ENCODE results near the gene SRA1.
"Not testable (repeated sequence)": the region's sequence is repeated elsewhere in the genome, so short reads cannot be mapped to it uniquely, and the experiment has no call there.

Gene SRA1

GRCh38 chr5:140557136-140557805, at the start of gene SRA1:
SRA1 (minus strand) TSS chr5:140557473; CDS start chr5:140557452, 21 bp downstream.
- no peaks in the 10 kb centered on the region for H3K9me3 ChIP-seq (ENCODE audit: severe bottlenecking)
- H3K4me3 ChIP-seq (ENCODE audit: low read depth, low read length) = peak within 1 kb of the TSS; percentile 83
- no peaks in the 10 kb centered on the region for H3K27me3 ChIP-seq (ENCODE audit: insufficient read depth, low read depth, severe bottlenecking)
- no peak for TF ChIP-seq CTCF (IDR thresholded peaks at IDR 0.05; ENCODE audit: low read depth, low read length)
- peak; percentile 92 for DNase-seq
- H3K27ac ChIP-seq = peak within 1 kb of the TSS; percentile 87
- peaks cover 35% of the 10 kb centered on the region for H3K36me3 ChIP-seq

GRCh38 chr5:140607031-140607430, 49.8 kb upstream of the SRA1 start:
- no peak for DNase-seq
- no peak overlapping the region for H3K4me3 ChIP-seq (ENCODE audit: low read depth, low read length)
- H3K9me3 ChIP-seq (ENCODE audit: severe bottlenecking) = no peaks in the 10 kb centered on the region
- TF ChIP-seq CTCF (IDR thresholded peaks at IDR 0.05; ENCODE audit: low read depth, low read length) = no peak
- H3K27ac ChIP-seq = no peak overlapping the region
- H3K27me3 ChIP-seq (ENCODE audit: insufficient read depth, low read depth, severe bottlenecking) = no peaks in the 10 kb centered on the region
- no peaks in the 10 kb centered on the region for H3K36me3 ChIP-seq

GRCh38 chr5:140605879-140606278, 48.6 kb upstream of the SRA1 start:
- H3K4me3 ChIP-seq (ENCODE audit: low read depth, low read length) = no peak overlapping the region
- H3K9me3 ChIP-seq (ENCODE audit: severe bottlenecking) = no peaks in the 10 kb centered on the region
- H3K27ac ChIP-seq = no peak overlapping the region
- no peak for DNase-seq
- no peak for TF ChIP-seq CTCF (IDR thresholded peaks at IDR 0.05; ENCODE audit: low read depth, low read length)
- no peaks in the 10 kb centered on the region for H3K36me3 ChIP-seq
- H3K27me3 ChIP-seq (ENCODE audit: insufficient read depth, low read depth, severe bottlenecking) = no peaks in the 10 kb centered on the region

- H3K27me3 ChIP-seq (ENCODE audit: insufficient read depth, low read depth, severe bottlenecking) = no peaks in the 10 kb centered on the region
- H3K36me3 ChIP-seq = no peaks in the 10 kb centered on the region
- no peak overlapping the region for H3K27ac ChIP-seq
- no peak overlapping the region for H3K4me3 ChIP-seq (ENCODE audit: low read depth, low read length)
- no peak for TF ChIP-seq CTCF (IDR thresholded peaks at IDR 0.05; ENCODE audit: low read depth, low read length)
- H3K9me3 ChIP-seq (ENCODE audit: severe bottlenecking) = no peaks in the 10 kb centered on the region
- DNase-seq = no peak
Measured at GRCh38 chr5:140603734-140604133, 46.5 kb upstream of the SRA1 start.

- not testable (repeated sequence) for H3K4me3 ChIP-seq (ENCODE audit: low read depth, low read length); H3K9me3 ChIP-seq (ENCODE audit: severe bottlenecking); H3K27me3 ChIP-seq (ENCODE audit: insufficient read depth, low read depth, severe bottlenecking); DNase-seq; H3K36me3 ChIP-seq; H3K27ac ChIP-seq
Measured at GRCh38 chr5:140603446-140603698, 46.1 kb upstream of the SRA1 start.

- H3K4me3 ChIP-seq (ENCODE audit: low read depth, low read length) = no peak overlapping the region
- no peak overlapping the region for H3K27ac ChIP-seq
- H3K36me3 ChIP-seq = no peaks in the 10 kb centered on the region
- no peak for TF ChIP-seq CTCF (IDR thresholded peaks at IDR 0.05; ENCODE audit: low read depth, low read length)
- no peaks in the 10 kb centered on the region for H3K9me3 ChIP-seq (ENCODE audit: severe bottlenecking)
- no peak for DNase-seq
- H3K27me3 ChIP-seq (ENCODE audit: insufficient read depth, low read depth, severe bottlenecking) = no peaks in the 10 kb centered on the region
Measured at GRCh38 chr5:140602147-140602546, 44.9 kb upstream of the SRA1 start.
